Measurements from ENCODE around the gene CDH4.

CDH4 gene

DNA sequence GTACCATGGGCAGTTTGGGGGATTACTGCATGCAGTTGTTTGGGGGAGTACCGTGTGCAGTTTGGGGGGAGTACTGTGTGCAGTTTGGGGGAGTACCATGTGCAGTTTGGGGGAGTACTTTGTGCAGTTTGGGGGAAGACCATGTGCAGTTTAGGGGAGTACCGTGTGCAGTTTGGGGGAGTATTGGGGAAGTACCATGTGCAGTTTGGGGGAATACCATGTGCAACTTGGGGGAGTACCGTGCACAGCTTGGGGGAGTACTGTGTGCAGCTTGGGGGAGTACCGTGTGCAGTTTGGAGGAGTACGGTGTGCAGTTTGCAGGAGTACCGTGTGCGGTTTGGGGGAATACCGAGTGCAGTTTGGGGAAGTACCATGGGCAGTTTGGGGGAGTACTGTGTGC, 22.3 kb downstream of the CDH4 start:
- H3K4me3 Mint-ChIP-seq, result no peak overlapping the region
- DNase-seq (ENCODE audit: low spot score in 2 of 2) (no peak), ATAC-seq (replicated peaks; ENCODE audit: extremely low read depth, poor library complexity, severe bottlenecking) (no peak)
- no peaks in the 10 kb centered on the region for H3K4me1 Mint-ChIP-seq
- no peak overlapping the region for H3K27ac Mint-ChIP-seq (ENCODE audit: low read depth)
- H3K27me3 Mint-ChIP-seq, result peaks cover 36% of the 10 kb centered on the region
- H3K36me3 Mint-ChIP-seq (ENCODE audit: insufficient read depth), result no peaks in the 10 kb centered on the region
- H3K9me3 Mint-ChIP-seq, result peaks cover 23% of the 10 kb centered on the region

DNA sequence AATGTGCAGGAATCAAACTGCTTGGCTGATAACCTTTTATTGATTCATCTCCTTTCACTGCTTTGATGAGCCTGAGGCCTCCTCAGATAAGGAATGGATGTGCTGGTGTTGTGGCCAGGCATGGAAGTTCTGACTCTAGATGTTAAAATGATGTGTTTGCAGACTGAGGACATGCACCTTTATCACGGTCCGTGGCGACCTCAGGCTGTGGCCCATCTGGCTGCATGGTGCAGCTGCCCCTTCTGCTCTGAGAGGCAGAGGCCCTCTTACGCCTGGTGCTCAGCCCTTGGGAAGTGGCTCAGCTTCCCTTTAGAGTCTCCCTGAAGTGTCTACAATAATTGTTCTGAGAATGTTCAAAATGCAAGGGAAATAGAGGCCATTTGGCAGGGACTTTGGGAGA, 26.2 kb downstream of the CDH4 start:
- H3K4me1 Mint-ChIP-seq, result no peaks in the 10 kb centered on the region
- no peak for ATAC-seq (replicated peaks; ENCODE audit: extremely low read depth, poor library complexity, severe bottlenecking)
- no peak for DNase-seq (ENCODE audit: low spot score in 2 of 2)
- no peak overlapping the region for H3K4me3 Mint-ChIP-seq
- H3K36me3 Mint-ChIP-seq (ENCODE audit: insufficient read depth), result no peaks in the 10 kb centered on the region
- no peak overlapping the region for H3K27ac Mint-ChIP-seq (ENCODE audit: low read depth)
- peaks cover 21% of the 10 kb centered on the region for H3K9me3 Mint-ChIP-seq
- peaks cover 19% of the 10 kb centered on the region for H3K27me3 Mint-ChIP-seq

DNA sequence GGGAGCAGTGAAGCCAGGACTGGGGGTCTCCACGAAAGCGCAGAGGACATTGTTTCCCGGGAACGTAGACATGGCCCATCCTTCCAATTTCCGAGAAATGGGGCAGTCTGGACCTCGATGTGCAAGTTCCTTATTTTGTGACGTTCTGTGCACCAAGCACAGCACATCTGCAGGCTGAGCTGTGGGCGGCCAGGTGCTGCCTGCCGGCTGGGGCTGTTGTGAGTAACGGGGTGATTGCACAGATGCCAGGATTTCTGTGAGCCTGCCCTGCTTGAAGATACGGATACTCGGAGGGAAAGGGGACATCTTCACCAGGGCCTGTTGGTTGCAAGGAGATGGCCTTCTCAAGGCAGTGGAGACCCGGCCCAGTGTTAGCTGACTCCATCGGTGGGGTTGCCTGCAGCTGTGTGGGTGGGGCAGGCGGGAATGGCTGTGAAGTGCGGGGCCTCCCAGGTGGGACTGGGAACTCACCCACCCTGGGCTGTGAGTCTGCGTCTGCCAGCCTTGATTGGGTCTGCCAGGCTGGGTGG, 27.6 kb downstream of the CDH4 start:
- H3K27me3 Mint-ChIP-seq, result peaks cover 19% of the 10 kb centered on the region
- no peak overlapping the region for H3K27ac Mint-ChIP-seq (ENCODE audit: low read depth)
- H3K4me3 Mint-ChIP-seq, result no peak overlapping the region
- H3K36me3 Mint-ChIP-seq (ENCODE audit: insufficient read depth), result no peaks in the 10 kb centered on the region
- ATAC-seq (replicated peaks; ENCODE audit: extremely low read depth, poor library complexity, severe bottlenecking) (no peak), DNase-seq (ENCODE audit: low spot score in 2 of 2) (no peak)
- peaks cover 12% of the 10 kb centered on the region for H3K9me3 Mint-ChIP-seq
- no peaks in the 10 kb centered on the region for H3K4me1 Mint-ChIP-seq

DNA sequence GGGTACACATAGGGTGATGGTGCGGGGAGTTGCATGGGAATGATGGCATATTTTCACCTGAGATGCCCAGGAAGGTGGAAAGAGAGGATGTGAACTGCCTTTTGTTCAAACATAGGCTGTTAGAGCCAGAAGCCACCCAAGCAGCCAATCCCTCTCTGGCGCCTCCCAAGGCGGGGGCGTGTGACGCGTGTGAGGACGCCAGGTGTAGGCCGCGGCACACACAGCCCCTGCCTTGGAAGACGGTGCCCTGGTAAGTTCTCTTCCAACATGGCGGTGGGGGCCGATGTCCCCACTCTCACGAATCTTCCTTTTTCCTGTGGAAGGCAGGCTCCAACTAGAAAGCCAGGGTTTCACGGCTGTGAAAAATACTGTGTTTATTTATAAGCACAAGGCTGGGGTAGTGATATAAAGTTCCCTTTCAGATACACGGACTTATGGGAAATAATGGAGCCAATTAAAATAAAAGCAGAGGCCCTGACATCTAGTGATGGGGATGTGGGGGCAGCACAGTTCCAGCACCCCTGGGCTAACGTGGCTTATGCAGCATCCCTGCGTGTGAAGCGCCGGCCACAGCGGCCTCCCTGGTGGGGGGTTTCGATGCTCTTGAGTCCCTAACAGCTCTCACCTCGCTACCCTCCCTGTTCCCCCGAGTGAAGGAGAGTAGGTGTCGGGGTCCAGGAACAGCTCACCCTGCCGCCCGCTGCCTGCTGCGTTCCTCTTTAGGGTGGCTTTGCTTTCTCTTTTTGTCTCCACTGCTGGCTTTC, 28.3 kb downstream of the CDH4 start:
- H3K27ac Mint-ChIP-seq (ENCODE audit: low read depth), result no peak overlapping the region
- peaks cover 19% of the 10 kb centered on the region for H3K27me3 Mint-ChIP-seq
- H3K36me3 Mint-ChIP-seq (ENCODE audit: insufficient read depth), result no peaks in the 10 kb centered on the region
- H3K4me1 Mint-ChIP-seq, result no peaks in the 10 kb centered on the region
- no peak for ATAC-seq (replicated peaks; ENCODE audit: extremely low read depth, poor library complexity, severe bottlenecking)
- H3K9me3 Mint-ChIP-seq, result peaks cover 6% of the 10 kb centered on the region
- DNase-seq (ENCODE audit: low spot score in 2 of 2), result no peak
- H3K4me3 Mint-ChIP-seq, result no peak overlapping the region

DNA sequence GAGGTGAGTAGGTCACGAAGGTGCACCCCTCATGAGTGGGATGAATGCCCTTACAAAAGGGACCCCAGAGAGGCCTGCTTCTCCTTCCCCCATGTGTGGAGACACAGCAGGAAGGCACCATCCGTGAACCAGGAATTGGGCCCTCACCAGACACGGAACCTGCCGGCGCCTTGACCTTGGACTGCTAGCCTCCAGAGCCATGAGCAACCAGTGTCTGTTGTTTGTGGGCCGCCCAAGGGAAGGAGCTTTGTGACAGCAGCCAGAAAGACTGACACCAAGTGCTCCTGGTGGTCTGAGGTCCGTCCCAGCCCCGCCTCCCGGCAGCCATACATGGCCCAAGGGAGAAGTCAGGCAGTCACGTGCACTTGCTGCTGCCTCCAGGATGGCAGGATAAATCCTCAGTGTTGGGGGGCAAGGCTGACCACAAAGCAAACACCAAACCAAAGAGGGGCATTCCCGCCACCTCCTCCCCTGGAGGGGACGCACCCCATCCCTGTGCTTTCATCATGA, 29.3 kb downstream of the CDH4 start:
- ATAC-seq (replicated peaks; ENCODE audit: extremely low read depth, poor library complexity, severe bottlenecking) (no peak), DNase-seq (ENCODE audit: low spot score in 2 of 2) (no peak)
- Mint-ChIP-seq H3K36me3 (ENCODE audit: insufficient read depth) (no peaks in the 10 kb centered on the region), H3K27ac (ENCODE audit: low read depth) (no peak overlapping the region), H3K27me3 (peaks cover 19% of the 10 kb centered on the region), H3K4me3 (no peak overlapping the region), H3K9me3 (peaks cover 6% of the 10 kb centered on the region), H3K4me1 (no peaks in the 10 kb centered on the region)

DNA sequence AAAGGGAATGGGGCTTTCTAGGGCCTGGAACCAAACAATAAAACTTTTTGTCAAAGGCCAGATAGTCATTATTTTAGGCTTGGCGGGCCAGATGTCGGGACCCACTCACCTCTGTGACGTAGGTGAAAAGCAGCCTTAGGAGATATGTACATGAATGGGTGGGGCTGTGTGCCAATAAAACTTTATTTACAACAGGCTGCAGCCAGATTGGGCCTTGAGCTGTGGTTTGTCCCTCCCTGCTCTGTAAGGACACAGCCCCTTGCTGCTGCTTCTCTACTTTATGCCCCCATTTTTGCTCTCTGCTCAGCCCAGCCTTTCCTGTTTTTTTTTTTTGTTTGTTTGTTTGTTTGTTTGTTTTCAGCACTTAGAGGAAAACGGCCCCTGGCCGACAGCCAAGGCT, 32.7 kb downstream of the CDH4 start:
- no peaks in the 10 kb centered on the region for H3K36me3 Mint-ChIP-seq (ENCODE audit: insufficient read depth)
- H3K4me3 Mint-ChIP-seq, result no peak overlapping the region
- H3K4me1 Mint-ChIP-seq, result no peaks in the 10 kb centered on the region
- peaks cover 6% of the 10 kb centered on the region for H3K9me3 Mint-ChIP-seq
- no peak for ATAC-seq (replicated peaks; ENCODE audit: extremely low read depth, poor library complexity, severe bottlenecking)
- H3K27ac Mint-ChIP-seq (ENCODE audit: low read depth), result no peak overlapping the region
- no peaks in the 10 kb centered on the region for H3K27me3 Mint-ChIP-seq
- no peak for DNase-seq (ENCODE audit: low spot score in 2 of 2)

DNA sequence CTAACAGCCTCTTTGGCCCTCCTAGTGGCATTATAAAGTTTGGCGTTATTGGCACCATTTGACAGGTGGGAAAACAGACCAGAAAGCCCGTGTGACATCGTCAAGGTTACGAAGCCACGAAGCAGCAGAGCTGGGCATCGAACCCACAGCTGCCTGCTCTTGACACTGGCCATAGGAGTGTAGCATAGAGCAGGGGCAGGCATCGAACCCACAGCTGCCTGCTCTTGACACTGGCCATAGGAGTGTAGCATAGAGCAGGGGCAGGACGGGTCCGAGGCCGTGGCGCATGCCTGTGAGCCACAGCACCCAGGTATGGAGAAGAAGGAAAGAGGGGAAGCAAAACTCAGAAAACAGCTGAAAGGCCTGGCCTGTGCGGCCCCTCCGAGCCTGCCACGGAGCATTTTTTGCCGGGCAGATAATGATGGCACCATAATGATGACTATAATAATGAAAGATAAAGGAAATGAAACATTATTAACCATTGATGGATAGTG, 33.1 kb downstream of the CDH4 start:
- no peaks in the 10 kb centered on the region for H3K36me3 Mint-ChIP-seq (ENCODE audit: insufficient read depth)
- no peaks in the 10 kb centered on the region for H3K4me1 Mint-ChIP-seq
- no peak overlapping the region for H3K4me3 Mint-ChIP-seq
- H3K27ac Mint-ChIP-seq (ENCODE audit: low read depth), result no peak overlapping the region
- ATAC-seq (replicated peaks; ENCODE audit: extremely low read depth, poor library complexity, severe bottlenecking) (no peak), DNase-seq (ENCODE audit: low spot score in 2 of 2) (no peak)
- H3K27me3 Mint-ChIP-seq, result no peaks in the 10 kb centered on the region
- H3K9me3 Mint-ChIP-seq, result peaks cover 6% of the 10 kb centered on the region

DNA sequence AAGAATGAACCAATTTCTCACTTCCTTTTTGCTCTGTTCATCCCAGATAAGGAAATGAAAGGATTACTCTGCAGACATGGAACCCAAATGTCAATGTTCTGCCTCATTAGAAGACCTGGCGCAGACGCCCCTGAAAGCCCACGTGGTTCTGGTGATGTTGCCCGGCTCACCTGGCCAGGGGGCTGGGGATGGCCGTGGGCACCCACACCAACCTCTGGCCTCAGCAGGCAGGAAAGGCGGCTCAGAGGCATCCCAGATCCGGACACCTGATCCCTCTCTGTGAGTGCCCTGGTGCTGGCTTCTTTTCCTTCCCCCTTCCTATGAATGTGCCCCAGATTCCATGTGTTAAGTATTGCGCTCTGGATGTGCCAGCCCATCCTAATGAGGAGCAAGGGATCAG, 33.6 kb downstream of the CDH4 start:
- Mint-ChIP-seq H3K4me3 (no peak overlapping the region), H3K27ac (ENCODE audit: low read depth) (no peak overlapping the region), H3K27me3 (no peaks in the 10 kb centered on the region), H3K4me1 (no peaks in the 10 kb centered on the region), H3K36me3 (ENCODE audit: insufficient read depth) (no peaks in the 10 kb centered on the region), H3K9me3 (peaks cover 6% of the 10 kb centered on the region)
- DNase-seq (ENCODE audit: low spot score in 2 of 2) (no peak), ATAC-seq (replicated peaks; ENCODE audit: extremely low read depth, poor library complexity, severe bottlenecking) (no peak)

DNA sequence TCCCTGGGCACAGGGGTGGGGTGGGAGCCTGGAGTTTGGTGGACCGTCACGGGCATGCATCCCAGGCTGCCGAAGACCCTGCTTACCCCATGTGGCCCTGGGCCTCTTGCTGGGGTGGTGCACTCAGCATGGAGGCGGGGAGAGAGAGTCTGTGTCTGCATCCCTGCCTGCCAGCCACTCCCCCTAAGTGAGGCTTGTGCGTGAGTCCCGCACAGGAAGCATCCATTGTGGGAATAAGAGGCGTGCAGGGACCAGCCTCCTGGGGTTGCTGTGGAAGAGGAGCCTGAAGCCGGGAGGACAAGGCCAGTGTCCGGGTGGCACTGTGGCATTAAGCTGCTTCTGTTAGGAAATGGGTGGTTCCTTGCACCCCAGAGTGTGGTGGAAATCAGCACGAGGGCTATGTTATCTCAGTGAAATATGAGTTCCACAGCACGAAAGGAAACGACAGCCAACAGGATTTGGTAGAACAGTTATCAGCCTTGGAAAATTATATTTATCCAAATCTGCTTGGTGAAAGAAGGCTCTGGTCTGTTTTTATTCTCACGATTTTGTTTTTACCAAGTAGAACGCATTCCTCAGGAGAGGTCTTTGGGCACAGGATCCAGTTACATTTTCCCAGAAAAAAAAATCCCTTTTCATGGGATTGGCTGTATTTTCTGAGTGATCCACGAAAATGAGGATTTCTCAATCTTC, 35.7 kb downstream of the CDH4 start:
- Mint-ChIP-seq H3K27me3 (no peaks in the 10 kb centered on the region), H3K4me1 (no peaks in the 10 kb centered on the region), H3K4me3 (no peak overlapping the region), H3K27ac (ENCODE audit: low read depth) (no peak overlapping the region), H3K36me3 (ENCODE audit: insufficient read depth) (no peaks in the 10 kb centered on the region), H3K9me3 (peaks cover 1% of the 10 kb centered on the region)
- no peak for DNase-seq (ENCODE audit: low spot score in 2 of 2)
- no peak for ATAC-seq (replicated peaks; ENCODE audit: extremely low read depth, poor library complexity, severe bottlenecking)

DNA sequence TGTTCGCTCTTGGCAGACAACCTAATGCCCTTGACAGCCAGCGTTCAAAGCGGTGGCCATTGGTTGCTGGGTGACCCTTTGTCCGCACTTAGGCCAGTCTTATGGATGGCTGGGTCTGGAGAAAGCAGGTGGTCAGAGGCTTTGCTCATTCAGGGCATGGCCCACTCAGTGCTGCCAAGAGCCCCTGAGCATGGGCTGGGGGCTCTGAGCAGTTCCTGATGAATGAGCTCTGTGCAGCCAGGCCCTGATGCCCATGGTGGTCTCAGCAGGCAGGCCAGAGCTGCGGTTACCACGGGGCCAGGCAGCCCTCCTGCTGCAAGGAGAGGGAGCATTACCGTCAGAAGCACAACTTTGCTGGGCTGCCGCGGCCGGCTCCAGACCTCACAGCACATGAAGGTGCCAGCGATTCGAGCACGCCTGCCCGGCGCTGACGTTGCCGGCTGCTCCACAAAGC, 36.3 kb downstream of the CDH4 start:
- Mint-ChIP-seq H3K27ac (ENCODE audit: low read depth) (no peak overlapping the region), H3K9me3 (no peaks in the 10 kb centered on the region), H3K27me3 (no peaks in the 10 kb centered on the region), H3K36me3 (ENCODE audit: insufficient read depth) (no peaks in the 10 kb centered on the region), H3K4me1 (no peaks in the 10 kb centered on the region), H3K4me3 (no peak overlapping the region)
- DNase-seq (ENCODE audit: low spot score in 2 of 2) (no peak), ATAC-seq (replicated peaks; ENCODE audit: extremely low read depth, poor library complexity, severe bottlenecking) (no peak)

DNA sequence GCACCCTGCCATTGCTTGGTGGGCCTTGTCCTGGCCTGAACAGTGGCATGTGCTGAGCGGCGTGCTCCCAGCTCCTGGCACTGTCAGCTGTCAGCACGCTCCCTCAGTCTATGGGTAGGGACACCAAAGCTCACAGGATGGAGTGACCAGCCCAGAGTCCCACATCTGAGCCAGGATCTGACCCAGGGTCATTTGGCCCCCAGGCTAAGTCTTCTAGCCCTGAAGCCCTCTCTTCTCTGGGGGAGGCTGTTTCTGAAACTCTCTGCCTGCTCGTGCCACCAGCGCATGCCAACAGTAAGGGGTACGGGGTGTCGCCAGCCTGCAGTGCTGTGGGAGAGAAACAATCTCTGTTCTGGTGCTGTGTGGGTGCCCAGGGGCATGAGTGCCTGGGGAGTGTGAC, 37.1 kb downstream of the CDH4 start:
- ATAC-seq (replicated peaks; ENCODE audit: extremely low read depth, poor library complexity, severe bottlenecking), result no peak
- H3K4me1 Mint-ChIP-seq, result no peaks in the 10 kb centered on the region
- H3K36me3 Mint-ChIP-seq (ENCODE audit: insufficient read depth), result no peaks in the 10 kb centered on the region
- H3K27me3 Mint-ChIP-seq, result no peaks in the 10 kb centered on the region
- H3K27ac Mint-ChIP-seq (ENCODE audit: low read depth), result no peak overlapping the region
- H3K4me3 Mint-ChIP-seq, result no peak overlapping the region
- H3K9me3 Mint-ChIP-seq, result no peaks in the 10 kb centered on the region
- DNase-seq (ENCODE audit: low spot score in 2 of 2), result no peak

DNA sequence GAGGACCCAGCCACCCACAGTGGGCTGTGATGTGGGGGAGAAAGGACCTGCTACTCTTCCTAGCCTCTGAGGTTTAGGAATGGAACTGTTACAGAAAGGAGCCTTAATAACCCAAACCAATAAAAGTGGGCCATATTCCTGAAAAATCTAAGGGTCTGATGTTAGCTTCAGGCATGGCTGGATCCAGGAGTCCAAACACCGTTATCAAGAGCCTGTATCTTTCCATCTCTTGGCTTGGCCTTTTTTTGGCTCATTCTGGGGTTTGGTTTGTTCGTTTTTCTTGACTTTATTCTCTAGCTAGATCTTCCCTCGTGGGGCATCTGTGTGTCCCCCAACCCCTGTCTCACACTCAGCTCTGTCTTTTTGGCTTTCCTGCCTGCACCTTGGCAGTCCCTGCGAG, 38.7 kb downstream of the CDH4 start:
- no peak overlapping the region for H3K27ac Mint-ChIP-seq (ENCODE audit: low read depth)
- ATAC-seq (replicated peaks; ENCODE audit: extremely low read depth, poor library complexity, severe bottlenecking) (no peak), DNase-seq (ENCODE audit: low spot score in 2 of 2) (no peak)
- H3K4me3 Mint-ChIP-seq, result no peak overlapping the region
- peaks cover 2% of the 10 kb centered on the region for H3K36me3 Mint-ChIP-seq (ENCODE audit: insufficient read depth)
- no peaks in the 10 kb centered on the region for H3K27me3 Mint-ChIP-seq
- no peaks in the 10 kb centered on the region for H3K4me1 Mint-ChIP-seq
- H3K9me3 Mint-ChIP-seq, result peaks cover under 1% of the 10 kb centered on the region

Measured in central memory CD8-positive, alpha-beta T cell (primary cell).